ENCODE measurements around the gene TMEM223.

GRCh38 chr11:62816557-62816956, 24.8 kb upstream of the TMEM223 start:
- TF ChIP-seq POLR2A (IDR thresholded peaks at IDR 0.05) (no peak), CTCF (IDR thresholded peaks at IDR 0.05) (no peak)
